Cardiac fibroblast (primary cell): ENCODE results near the gene CC2D1B.

Experiments
- DNase-seq, 2 donors: peaks; one replicate each; pipeline versions ENCODE4 v3.0.0 to v3.0.0-alpha.2; 2010; ENCODE audit warnings: low read depth in 2 of 2
- H3K4me3 ChIP-seq, 2 donors: replicated peaks in 1 of 2; 1 replicate in 1 of 2; 2 replicates in 1 of 2; pipeline ENCODE4 v1.5.1; 2011; ENCODE audit warnings: low read depth in 2 of 2, low read length in 2 of 2, mild to moderate bottlenecking in 2 of 2, moderate library complexity in 1 of 2
- TF ChIP-seq, protein P1 (sequence below): IDR thresholded peaks from one replicate; pipeline ENCODE4 v1.5.1; 2011; ENCODE audit warnings: low read depth, mild to moderate bottlenecking, low read length, inconsistent platforms

The CC2D1B gene

DNA sequence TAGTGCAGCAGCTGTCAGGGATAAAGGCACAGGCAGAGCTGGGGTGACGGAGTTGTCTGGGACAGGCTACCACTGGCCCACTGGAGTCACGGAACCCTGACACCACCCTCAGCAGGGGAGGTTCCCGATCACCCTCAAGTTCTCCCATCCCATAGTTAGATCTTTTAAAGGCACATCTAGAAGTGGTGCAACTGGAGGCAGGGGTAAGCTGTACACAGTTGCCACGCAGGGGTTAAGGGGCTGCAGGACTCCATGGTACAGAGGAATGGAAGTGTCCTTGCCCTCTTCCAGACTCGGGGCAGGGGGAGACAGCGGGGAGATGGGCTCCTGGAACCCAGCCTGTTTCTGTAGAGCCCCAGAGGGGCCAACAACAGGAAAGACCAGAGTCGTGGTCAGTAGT is 13.3 kb downstream of the CC2D1B start:
- TF ChIP-seq, protein P1, sequence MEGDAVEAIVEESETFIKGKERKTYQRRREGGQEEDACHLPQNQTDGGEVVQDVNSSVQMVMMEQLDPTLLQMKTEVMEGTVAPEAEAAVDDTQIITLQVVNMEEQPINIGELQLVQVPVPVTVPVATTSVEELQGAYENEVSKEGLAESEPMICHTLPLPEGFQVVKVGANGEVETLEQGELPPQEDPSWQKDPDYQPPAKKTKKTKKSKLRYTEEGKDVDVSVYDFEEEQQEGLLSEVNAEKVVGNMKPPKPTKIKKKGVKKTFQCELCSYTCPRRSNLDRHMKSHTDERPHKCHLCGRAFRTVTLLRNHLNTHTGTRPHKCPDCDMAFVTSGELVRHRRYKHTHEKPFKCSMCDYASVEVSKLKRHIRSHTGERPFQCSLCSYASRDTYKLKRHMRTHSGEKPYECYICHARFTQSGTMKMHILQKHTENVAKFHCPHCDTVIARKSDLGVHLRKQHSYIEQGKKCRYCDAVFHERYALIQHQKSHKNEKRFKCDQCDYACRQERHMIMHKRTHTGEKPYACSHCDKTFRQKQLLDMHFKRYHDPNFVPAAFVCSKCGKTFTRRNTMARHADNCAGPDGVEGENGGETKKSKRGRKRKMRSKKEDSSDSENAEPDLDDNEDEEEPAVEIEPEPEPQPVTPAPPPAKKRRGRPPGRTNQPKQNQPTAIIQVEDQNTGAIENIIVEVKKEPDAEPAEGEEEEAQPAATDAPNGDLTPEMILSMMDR = no peak
- no peak overlapping the region for H3K4me3 ChIP-seq
- DNase-seq = no peak

DNA sequence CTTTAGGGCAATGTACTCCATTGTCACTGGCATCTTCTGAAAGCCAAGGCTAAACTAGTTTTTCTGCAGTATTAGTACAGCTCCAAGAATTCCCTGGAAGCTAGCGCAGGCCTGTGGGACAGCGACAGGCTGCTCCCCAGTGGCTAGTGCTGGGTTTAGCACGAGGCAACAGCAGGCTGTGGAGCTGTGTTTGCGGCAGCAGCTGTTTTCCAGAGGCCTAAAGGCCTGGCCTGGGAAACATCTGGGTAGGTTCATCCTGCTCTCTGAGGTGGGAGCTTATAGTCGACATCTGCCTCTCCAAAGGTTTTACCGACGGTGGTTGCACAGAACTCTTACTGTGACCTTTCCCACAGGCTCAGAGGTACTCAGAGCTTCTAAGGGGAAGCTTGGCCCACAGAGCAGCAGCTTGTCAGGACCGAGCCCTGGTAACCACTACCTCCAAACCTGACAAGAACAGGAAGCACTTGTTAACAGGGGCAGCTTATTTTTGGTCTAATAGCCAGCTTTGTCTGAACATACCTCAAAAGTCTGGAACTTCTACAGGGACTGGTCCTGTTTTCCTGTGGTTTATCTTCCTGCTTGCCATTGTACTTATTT is 17.2 kb downstream of the CC2D1B start:
- no peak overlapping the region for H3K4me3 ChIP-seq
- DNase-seq = peak; percentile 39 to 53
- TF ChIP-seq, protein P1 = peak; percentile 29

DNA sequence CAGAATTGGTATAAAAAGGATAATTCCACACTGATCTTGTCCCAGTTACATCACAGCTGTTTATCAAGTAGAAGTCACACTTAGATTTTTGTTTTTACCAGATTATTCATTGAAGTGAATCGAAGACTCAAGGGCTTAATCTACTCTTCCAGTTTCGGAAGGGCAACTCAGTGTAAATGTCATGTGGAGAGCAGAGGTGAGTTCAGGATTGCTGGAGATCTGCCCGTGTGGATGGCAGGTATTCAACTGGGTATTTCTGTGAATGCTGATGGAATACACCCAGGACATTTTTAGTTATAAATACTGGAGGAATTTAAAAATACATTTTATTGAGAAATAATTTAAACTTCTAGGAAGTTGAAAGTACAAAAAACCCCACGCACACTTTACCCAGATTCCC is 19.4 kb downstream of the CC2D1B start:
- no peak for DNase-seq
- TF ChIP-seq, protein P1 = no peak

DNA sequence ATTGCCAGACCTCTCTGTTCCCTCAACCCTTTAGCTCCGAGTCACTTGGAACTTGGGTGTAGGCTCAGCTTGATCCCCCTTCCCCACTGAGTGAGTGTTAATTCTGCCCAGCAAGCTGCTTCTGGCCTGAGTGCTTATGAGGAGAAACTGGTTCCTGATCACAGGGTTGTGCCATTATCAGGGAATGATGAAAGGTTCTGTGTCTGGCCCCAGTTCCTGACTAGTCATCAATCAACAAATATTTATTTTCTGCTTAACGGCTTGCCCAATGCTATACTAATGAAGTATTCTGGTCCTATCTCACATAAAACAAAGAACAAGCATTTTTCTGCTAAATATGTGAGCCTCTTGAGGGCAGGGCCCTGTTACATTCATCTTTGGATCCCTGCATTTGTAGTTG is 20.8 kb downstream of the CC2D1B start:
- no peak for DNase-seq
- TF ChIP-seq, protein P1 = no peak

More for the DNA sequence above, 19.4 kb downstream of the CC2D1B start:
- H3K4me3 ChIP-seq = no peak overlapping the region

DNA sequence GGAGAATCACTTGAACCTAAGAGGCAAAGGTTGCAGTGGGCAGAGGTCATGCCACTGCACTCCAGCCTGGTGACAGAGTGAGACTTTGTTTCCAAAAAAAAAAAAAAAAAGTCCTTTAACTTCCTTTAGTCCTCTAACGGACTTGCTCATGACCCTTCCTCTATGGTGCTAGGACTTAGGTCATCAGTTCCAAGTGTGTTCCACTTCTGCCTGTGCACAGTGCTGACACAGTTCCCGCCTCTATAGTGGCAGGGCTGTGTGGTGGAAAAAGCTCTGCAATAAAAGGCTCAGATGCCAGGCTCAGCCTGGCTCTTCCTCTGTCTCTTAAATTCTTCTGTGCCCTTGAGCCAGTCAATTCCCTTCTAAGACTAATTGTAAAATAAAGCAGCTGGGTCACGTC is 22.0 kb downstream of the CC2D1B start:
- no peak overlapping the region for H3K4me3 ChIP-seq
- TF ChIP-seq, protein P1 = no peak
- no peak for DNase-seq

More for the DNA sequence above, 20.8 kb downstream of the CC2D1B start:
- H3K4me3 ChIP-seq = no peak overlapping the region

DNA sequence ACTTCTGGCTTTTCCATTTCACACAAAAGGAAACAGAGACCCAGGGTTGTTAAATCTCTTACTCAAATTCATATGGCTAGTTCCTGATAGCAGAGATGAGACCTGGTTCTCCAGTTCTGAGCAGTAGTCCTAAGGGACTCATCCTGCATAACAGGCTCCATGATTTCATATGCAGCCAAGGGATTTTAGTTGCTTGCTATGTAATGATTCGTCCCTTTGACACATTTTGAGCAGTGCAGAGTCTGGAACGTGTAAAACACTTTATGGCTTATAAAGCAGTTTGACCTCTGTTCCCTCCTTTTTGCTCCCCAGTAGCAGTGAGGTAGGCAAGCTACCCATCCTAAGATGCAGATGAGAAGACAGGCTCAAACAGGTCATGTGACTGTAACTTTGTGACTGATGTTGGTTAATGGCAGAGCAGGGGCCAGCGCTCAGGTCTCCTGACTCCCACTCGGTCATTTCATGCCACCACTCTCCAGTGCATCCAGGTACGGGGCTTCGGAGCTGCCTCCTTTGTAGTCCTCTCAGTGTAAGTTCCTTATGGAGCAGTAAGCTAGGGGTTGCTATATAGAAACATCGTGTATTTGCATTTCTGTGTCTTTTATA is 24.2 kb downstream of the CC2D1B start:
- DNase-seq = no peak

More for the DNA sequence above, 24.2 kb downstream of the CC2D1B start:
- TF ChIP-seq, protein P1 = no peak
- no peak overlapping the region for H3K4me3 ChIP-seq
